ENCODE measurements around the gene ADAM22. TPM values are rescaled to one million over a fixed set of nuclear protein-coding genes. Genes with fewer than 3 reads are reported as not detected.

ADAM22 gene
- total and polyA plus RNA-seq, 2 donors from 2014 or later: 2.2 to 7.9 TPM

GRCh38 chr7:88090671-88091070, 156.6 kb downstream of the ADAM22 start:
- H3K9me3 ChIP-seq (ENCODE audit: control insufficient read depth in 2 of 3, insufficient read depth in 1 of 3, low read length in 3 of 3): no peaks in the 10 kb centered on the region
- no peak for FAIRE-seq

GRCh38 chr7:88091988-88092675, 158.1 kb downstream of the ADAM22 start:
- no peaks in the 10 kb centered on the region for H3K4me1 ChIP-seq (ENCODE audit: control insufficient read depth in 2 of 3, insufficient read depth in 2 of 3, low read depth in 1 of 3, low read length in 3 of 3)

More at GRCh38 chr7:88090671-88091070, 156.6 kb downstream of the ADAM22 start:
- H3K4me3 ChIP-seq (ENCODE audit: low read length in 3 of 3): no peak overlapping the region
- H3K9ac ChIP-seq (ENCODE audit: low read length in 3 of 3): no peak overlapping the region
- no peak overlapping the region for H3K27ac ChIP-seq (ENCODE audit: low read depth in 2 of 2, low read length in 2 of 2)
- intact Hi-C loops (cut with DNase I): no loop called here
- H3K4me1 ChIP-seq (ENCODE audit: control insufficient read depth in 2 of 3, insufficient read depth in 2 of 3, low read depth in 1 of 3, low read length in 3 of 3): no peaks in the 10 kb centered on the region
- TF ChIP-seq CTCF (IDR thresholded peaks at IDR 0.05; ENCODE audit: borderline replicate concordance, extremely low read depth, insufficient read depth): no peak
- no peaks in the 10 kb centered on the region for H3K27me3 ChIP-seq (ENCODE audit: control insufficient read depth, insufficient read depth, low read length)
- no peaks in the 10 kb centered on the region for H3K36me3 ChIP-seq (ENCODE audit: control insufficient read depth in 2 of 3, insufficient read depth in 3 of 3, low read length in 3 of 3)
- DNase-seq: no peak

GRCh38 chr7:88092676-88092999, 158.6 kb downstream of the ADAM22 start:
- DNase-seq (no peak), FAIRE-seq (no peak)
- H3K9me3 ChIP-seq (ENCODE audit: control insufficient read depth in 2 of 3, insufficient read depth in 1 of 3, low read length in 3 of 3): no peaks in the 10 kb centered on the region
- no peak overlapping the region for H3K4me3 ChIP-seq (ENCODE audit: low read length in 3 of 3)
- H3K4me1 ChIP-seq (ENCODE audit: control insufficient read depth in 2 of 3, insufficient read depth in 2 of 3, low read depth in 1 of 3, low read length in 3 of 3): no peaks in the 10 kb centered on the region
- no peaks in the 10 kb centered on the region for H3K27me3 ChIP-seq (ENCODE audit: control insufficient read depth, insufficient read depth, low read length)
- no peak overlapping the region for H3K9ac ChIP-seq (ENCODE audit: low read length in 3 of 3)
- TF ChIP-seq CTCF (IDR thresholded peaks at IDR 0.05; ENCODE audit: borderline replicate concordance, extremely low read depth, insufficient read depth): no peak
- H3K27ac ChIP-seq (ENCODE audit: low read depth in 2 of 2, low read length in 2 of 2): no peak overlapping the region
- H3K36me3 ChIP-seq (ENCODE audit: control insufficient read depth in 2 of 3, insufficient read depth in 3 of 3, low read length in 3 of 3): no peaks in the 10 kb centered on the region
- intact Hi-C loops (cut with DNase I): no loop called here

More at GRCh38 chr7:88091988-88092675, 158.1 kb downstream of the ADAM22 start:
- FAIRE-seq: no peak
- Histone ChIP-seq H3K4me3 (ENCODE audit: low read length in 3 of 3) (no peak overlapping the region), H3K27me3 (ENCODE audit: control insufficient read depth, insufficient read depth, low read length) (no peaks in the 10 kb centered on the region), H3K36me3 (ENCODE audit: control insufficient read depth in 2 of 3, insufficient read depth in 3 of 3, low read length in 3 of 3) (no peaks in the 10 kb centered on the region), H3K9me3 (ENCODE audit: control insufficient read depth in 2 of 3, insufficient read depth in 1 of 3, low read length in 3 of 3) (no peaks in the 10 kb centered on the region), H3K27ac (ENCODE audit: low read depth in 2 of 2, low read length in 2 of 2) (no peak overlapping the region), H3K9ac (ENCODE audit: low read length in 3 of 3) (no peak overlapping the region)
- no peak for DNase-seq
- intact Hi-C loops (cut with DNase I): no loop called here
- no peak for TF ChIP-seq CTCF (IDR thresholded peaks at IDR 0.05; ENCODE audit: borderline replicate concordance, extremely low read depth, insufficient read depth)

GRCh38 chr7:88101769-88102168, 167.7 kb downstream of the ADAM22 start:
- H3K9ac ChIP-seq (ENCODE audit: low read length in 3 of 3): no peak overlapping the region
- H3K4me3 ChIP-seq (ENCODE audit: low read length in 3 of 3): no peak overlapping the region
- FAIRE-seq (no peak), DNase-seq (no peak)
- H3K36me3 ChIP-seq (ENCODE audit: control insufficient read depth in 2 of 3, insufficient read depth in 3 of 3, low read length in 3 of 3): no peaks in the 10 kb centered on the region
- intact Hi-C loops (cut with DNase I): no loop called here
- peaks cover 0 to 2% (median 0%) of the 10 kb centered on the region in 3 donors for H3K4me1 ChIP-seq (ENCODE audit: control insufficient read depth in 2 of 3, insufficient read depth in 2 of 3, low read depth in 1 of 3, low read length in 3 of 3)
- no peak for TF ChIP-seq CTCF (IDR thresholded peaks at IDR 0.05; ENCODE audit: borderline replicate concordance, extremely low read depth, insufficient read depth)
- no peak overlapping the region for H3K27ac ChIP-seq (ENCODE audit: low read depth in 2 of 2, low read length in 2 of 2)
- H3K9me3 ChIP-seq (ENCODE audit: control insufficient read depth in 2 of 3, insufficient read depth in 1 of 3, low read length in 3 of 3): no peaks in the 10 kb centered on the region
- no peaks in the 10 kb centered on the region for H3K27me3 ChIP-seq (ENCODE audit: control insufficient read depth, insufficient read depth, low read length)

Data from kidney (tissue), 14 donors.